Choroid plexus epithelial cell (primary cell): ENCODE data around the gene ACBD5.
"Not testable (repeated sequence)": the region's sequence is repeated elsewhere in the genome, so short reads cannot be mapped to it uniquely, and the experiment has no call there.

ENCODE experiments used
- DNase-seq: peaks from one replicate; pipeline ENCODE4 v3.0.0-alpha.2; 2010; ENCODE audit warnings: low read depth
- H3K4me3 ChIP-seq: 2 replicates; pipeline ENCODE4 v1.5.1; 2011; ENCODE audit warnings: low read depth, mild to moderate bottlenecking, control low read depth, low read length, moderate library complexity
- CTCF ChIP-seq: conservative IDR thresholded peaks from 2 replicates; pipeline ENCODE4 v1.5.1; 2011; ENCODE audit warnings: low read depth, mild to moderate bottlenecking, control low read depth, inconsistent platforms, low read length, moderate library complexity

The ACBD5 gene

GRCh38 chr10:27241010-27241651, 534 bp upstream of the ACBD5 start:
- H3K4me3 ChIP-seq, result peak overlapping the region; percentile 87
- peak; percentile 16 for DNase-seq
- no peak for TF ChIP-seq CTCF

GRCh38 chr10:27237531-27237930, 3.1 kb downstream of the ACBD5 start:
- H3K4me3 ChIP-seq, DNase-seq: not testable (repeated sequence)

- H3K4me3 ChIP-seq, DNase-seq: not testable (repeated sequence)
These were observed 3.9 kb downstream of the ACBD5 start for GRCh38 chr10:27236589-27237128.

GRCh38 chr10:27235706-27236105, 4.9 kb downstream of the ACBD5 start:
- TF ChIP-seq CTCF, result no peak
- H3K4me3 ChIP-seq, result no peak overlapping the region
- no peak for DNase-seq

GRCh38 chr10:27230022-27230421, 10.6 kb downstream of the ACBD5 start:
- no peak for TF ChIP-seq CTCF
- no peak for DNase-seq
- H3K4me3 ChIP-seq, result no peak overlapping the region

GRCh38 chr10:27225642-27226257, 14.8 kb downstream of the ACBD5 start:
- DNase-seq, result no peak

GRCh38 chr10:27225011-27225590, 15.5 kb downstream of the ACBD5 start:
- no peak for DNase-seq

More at GRCh38 chr10:27225642-27226257, 14.8 kb downstream of the ACBD5 start:
- no peak for TF ChIP-seq CTCF
- H3K4me3 ChIP-seq, result no peak overlapping the region

More at GRCh38 chr10:27225011-27225590, 15.5 kb downstream of the ACBD5 start:
- TF ChIP-seq CTCF, result no peak
- no peak overlapping the region for H3K4me3 ChIP-seq
